COLO668 (cell line): ENCODE measurements around the gene RCE1.

ENCODE experiments used
- DNase-seq: peaks from one replicate; lab custom pipeline; 2025; ENCODE audit not compliant: unreplicated experiment; lab: John Stamatoyannopoulos, UW

RCE1 gene

DNA sequence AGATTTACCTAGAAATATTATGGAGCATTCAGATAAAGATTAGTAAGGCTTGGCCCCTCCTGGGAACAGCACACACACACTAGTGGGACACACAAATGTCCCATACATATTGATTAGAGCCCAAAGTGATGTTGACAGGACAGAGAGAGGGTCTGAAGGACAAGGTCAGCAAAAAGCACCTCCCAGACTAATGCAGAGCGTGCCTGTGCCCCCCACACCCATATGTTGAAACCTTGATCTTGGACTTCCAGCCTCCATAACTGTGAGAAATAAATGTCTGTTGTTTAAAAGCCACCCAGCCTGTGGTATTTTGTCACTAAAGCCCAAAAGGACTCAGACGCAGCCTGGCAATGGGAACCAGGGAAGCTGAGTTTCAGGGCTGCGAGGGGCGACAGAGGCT is 41.2 kb downstream of the RCE1 start:
- no peak for DNase-seq

DNA sequence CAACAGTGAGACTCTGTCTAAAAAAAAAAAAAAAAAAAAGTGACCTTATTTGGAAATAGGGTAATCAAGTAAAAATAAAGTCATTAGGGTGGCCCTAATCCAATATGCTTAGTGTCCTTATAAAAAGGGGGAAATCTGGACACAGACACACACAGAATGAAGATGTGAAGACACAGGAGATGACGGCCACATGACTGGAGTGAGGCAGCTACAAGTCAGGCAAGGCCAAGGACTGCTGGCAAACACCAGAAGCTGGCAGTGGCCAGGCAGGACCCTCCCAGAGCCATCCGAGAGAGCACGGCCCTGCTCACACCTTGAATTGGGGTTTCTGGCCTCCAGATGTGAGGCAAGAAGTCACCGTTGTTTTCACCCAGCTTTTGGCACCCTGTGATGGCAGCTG is 42.2 kb downstream of the RCE1 start:
- no peak for DNase-seq

DNA sequence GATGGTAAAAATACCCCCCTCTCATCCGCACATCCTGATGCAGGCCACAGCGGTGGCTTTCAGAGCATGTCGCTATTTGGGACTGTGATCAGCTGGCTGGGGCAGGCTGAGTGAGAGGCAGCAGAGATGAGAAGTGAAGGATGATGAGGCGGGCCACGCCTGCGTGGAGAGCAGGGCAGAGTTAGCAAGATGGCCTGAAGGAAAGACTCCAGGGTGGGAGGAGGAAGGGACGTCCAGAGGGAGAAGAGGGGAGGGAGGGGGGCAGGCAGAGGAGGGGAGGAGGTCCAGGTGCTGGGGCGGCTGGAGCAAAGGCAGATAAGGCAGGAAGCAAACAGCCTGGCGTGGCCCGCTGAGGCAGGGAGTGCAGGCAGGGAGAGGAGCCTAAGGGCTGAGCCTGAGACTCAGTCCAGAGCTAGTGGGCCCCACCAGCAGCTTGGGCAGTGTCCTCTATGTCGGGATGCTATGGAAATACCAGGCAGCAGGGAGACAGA is 42.8 kb downstream of the RCE1 start:
- no peak for DNase-seq

DNA sequence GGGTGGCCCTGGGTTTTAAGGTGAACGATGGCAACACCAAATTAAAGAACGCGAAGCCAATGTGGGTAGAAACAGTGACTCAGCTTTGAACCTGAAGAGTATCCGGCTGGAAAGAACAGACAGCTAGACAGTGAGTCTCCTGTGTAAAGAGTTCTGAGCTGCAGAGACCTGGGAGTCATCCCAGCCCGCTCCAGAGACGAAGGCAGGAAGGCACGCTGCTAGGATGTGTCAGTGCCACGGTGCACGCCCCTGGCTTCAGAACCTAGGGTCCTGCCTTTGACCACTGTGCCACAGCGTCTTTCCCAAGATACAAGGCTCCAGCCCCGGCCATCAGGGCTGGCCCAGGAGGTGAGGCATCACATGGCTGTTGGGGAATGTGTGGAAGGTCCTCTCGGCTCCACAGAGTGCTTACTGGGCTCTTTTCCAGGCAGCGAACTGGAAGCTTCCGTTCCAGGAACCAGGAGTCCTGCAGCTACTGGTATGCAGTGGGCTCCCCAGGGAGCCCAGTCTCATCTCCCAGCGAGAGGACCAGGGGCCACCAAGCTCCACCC is 43.5 kb downstream of the RCE1 start:
- DNase-seq = no peak

DNA sequence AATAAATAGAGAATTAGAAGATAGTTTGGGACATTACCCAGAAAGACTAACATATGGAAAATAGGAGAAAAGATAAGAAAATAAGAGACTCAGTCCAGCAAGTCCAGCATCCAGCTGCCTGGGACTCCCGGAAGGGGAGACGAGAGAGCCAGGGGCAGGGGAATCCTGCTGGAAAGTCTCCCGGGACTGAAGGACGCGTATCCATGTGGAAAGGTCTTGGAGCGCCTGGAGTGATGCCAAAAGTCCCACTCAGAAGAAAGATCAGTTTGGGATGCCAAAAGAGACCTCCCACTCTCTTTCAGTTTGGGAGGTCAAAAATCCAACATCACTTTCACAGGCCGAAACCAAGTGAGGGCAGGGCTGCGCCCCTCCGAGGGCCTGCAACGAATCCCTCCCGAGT is 44.3 kb downstream of the RCE1 start:
- no peak for DNase-seq

DNA sequence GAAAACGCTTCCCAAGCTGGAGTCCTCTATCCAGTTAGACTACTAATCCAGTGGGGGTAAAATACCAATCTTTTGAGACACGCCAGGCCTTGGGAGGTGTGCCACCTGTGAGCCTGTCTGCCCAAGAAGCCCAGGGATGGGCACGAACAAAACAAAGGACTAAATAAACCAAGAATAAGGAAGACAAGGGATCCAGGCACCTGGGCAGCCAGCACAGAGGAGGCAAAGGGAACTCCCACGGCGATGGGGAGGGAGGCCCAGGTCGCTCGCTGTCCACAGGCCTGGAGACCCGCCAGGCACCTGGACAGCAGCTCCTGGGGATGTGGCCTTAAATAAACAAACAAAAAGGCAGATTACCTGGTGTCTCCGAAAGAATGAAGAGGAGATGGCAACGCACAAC is 45.0 kb downstream of the RCE1 start:
- DNase-seq = no peak

DNA sequence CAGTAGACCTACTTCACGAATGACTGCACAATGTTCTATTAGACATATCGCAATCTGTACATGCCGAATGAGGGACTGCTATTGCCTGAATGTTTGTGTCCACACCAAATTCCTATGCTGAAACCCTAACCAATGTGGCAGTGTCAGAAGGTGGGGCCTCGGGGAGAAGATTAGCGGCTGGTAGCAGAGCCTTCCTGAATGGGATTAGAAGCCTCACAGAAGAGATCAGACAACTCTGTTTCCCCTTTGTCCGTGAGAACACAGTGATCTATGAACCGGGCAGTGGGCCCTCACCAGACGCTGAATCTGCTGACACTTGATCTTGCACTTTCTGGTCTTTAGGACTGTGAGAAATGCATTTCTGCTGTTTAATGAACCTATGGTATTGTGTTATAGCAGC is 46.7 kb downstream of the RCE1 start:
- DNase-seq = no peak

DNA sequence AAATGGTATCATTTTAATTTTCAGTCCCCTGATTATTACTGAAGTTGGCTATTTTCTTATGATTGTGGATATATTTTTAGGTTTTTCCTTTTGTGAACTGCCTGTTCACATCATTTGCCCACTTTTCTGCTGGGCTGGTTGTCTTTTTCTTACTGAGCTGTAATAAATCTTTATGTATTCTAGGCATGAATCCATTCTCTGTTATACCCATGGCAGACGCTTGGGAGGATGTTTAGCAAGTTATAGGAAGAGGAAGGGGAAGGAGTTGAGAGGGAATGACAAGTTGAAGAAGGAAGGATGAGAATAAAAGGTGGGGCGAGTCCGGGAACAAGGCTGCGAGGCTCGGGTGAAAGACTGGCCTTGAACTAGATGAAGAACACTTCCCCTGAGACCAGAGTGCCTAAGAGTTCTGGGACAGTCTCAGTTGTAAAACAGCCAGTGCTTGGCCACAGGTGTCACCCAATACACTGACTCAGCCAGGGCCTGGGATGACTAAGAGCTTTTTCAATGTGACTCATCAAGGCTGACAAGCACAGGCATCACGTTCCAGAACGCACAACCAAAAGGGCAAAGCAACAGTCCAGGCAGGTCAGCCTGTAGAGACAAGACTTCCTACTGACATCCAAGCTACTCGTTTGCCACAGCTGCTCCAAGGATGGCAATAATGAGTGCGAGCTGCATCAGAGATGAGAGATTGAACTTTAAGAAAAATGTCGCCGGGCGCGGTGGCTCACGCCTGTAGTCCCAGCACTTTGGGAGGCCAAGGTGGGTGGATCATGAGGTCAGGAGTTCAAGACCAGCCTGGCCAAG is 48.8 kb downstream of the RCE1 start:
- DNase-seq = peak; percentile 54

DNA sequence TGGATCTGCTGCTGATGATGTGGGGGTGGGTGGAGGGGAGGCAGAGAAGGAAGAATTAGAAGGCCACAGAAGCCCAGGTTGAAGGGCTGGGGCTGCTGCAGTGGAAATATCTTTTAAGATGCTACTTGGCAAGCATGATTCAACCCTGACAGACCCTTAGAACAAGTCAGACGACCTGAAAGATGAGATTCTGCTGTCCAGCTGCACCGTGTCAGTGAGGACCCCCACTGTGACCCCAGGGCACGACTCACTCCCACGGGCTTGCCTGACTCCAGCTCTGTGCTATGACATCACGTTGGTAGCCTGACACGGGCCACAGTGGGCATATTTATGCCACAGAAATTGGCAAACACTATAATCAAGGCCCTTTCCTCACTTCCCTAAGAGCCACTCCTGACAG is 49.7 kb downstream of the RCE1 start:
- DNase-seq = no peak

DNA sequence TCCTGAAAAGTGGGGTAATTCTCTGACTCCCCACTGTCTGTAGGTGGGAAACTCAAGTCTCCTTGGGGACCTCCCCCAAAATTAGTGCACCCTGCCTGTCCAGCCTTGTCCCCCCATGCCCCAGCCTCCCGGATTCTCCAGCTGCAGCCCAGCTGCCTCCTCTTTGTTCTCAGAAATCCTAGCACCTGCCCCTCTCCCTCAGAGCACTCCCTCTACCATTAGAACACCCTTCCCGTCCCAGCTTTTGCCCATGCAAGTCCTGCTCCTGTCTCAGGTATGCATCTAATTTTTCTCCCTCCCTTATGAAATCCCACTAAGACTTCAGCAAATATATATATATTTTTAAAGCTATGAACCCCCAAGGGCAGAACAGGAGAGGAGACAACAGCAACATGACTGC is 50.9 kb downstream of the RCE1 start:
- DNase-seq = no peak
